HG02840 (cell line): ENCODE measurements around the gene CAMTA1.

ENCODE experiments used
- ATAC-seq: cut with Tn5 transposase; IDR thresholded peaks from one replicate; pipeline ENCODE4 v1.9.1; 2021; ENCODE audit warnings: mild to moderate bottlenecking, moderate library complexity, moderate number of reproducible peaks; ENCODE audit not compliant: unreplicated experiment, low FRiP score

Gene CAMTA1

GRCh38 chr1:7482772-7483495 lies 697.7 kb downstream of the CAMTA1 start:
- ATAC-seq, result no peak

- ATAC-seq, result no peak
Measured at GRCh38 chr1:7483634-7484383, 698.6 kb downstream of the CAMTA1 start.

- ATAC-seq, result no peak
Measured at GRCh38 chr1:7485086-7485780, 700.0 kb downstream of the CAMTA1 start.

- no peak for ATAC-seq
Measured at GRCh38 chr1:7485826-7486225, 700.6 kb downstream of the CAMTA1 start.

- ATAC-seq, result no peak
Measured at GRCh38 chr1:7487766-7488474, 702.7 kb downstream of the CAMTA1 start.

- ATAC-seq, result no peak
Measured at GRCh38 chr1:7488475-7488842, 703.2 kb downstream of the CAMTA1 start.

- ATAC-seq, result no peak
Measured at GRCh38 chr1:7489586-7489985, 704.3 kb downstream of the CAMTA1 start.

GRCh38 chr1:7490576-7490975 lies 705.3 kb downstream of the CAMTA1 start:
- ATAC-seq, result no peak

GRCh38 chr1:7491109-7491817 lies 706.0 kb downstream of the CAMTA1 start:
- ATAC-seq, result no peak

- no peak for ATAC-seq
Measured at GRCh38 chr1:7491818-7492173, 706.5 kb downstream of the CAMTA1 start.

- ATAC-seq, result no peak
Measured at GRCh38 chr1:7493711-7494454, 708.6 kb downstream of the CAMTA1 start.

- ATAC-seq, result no peak
Measured at GRCh38 chr1:7495962-7496361, 710.7 kb downstream of the CAMTA1 start.

- ATAC-seq, result no peak
Measured at GRCh38 chr1:7497107-7497637, 711.9 kb downstream of the CAMTA1 start.

GRCh38 chr1:7500381-7501083 lies 715.3 kb downstream of the CAMTA1 start:
- ATAC-seq, result no peak

- ATAC-seq, result no peak
Measured at GRCh38 chr1:7501084-7501491, 715.8 kb downstream of the CAMTA1 start.

- no peak for ATAC-seq
Measured at GRCh38 chr1:7501723-7502603, 716.7 kb downstream of the CAMTA1 start.

GRCh38 chr1:7503691-7504437 lies 718.6 kb downstream of the CAMTA1 start:
- ATAC-seq, result no peak
